HL-60 (cell line): ENCODE data around the gene FREM1.

Source experiments
- DNase-seq, 2 experiments: peaks; one replicate each; pipeline ENCODE4 v3.0.0-alpha.2; 2010 to 2020; ENCODE audit warnings: low read depth in 1 of 2, low spot score in 1 of 2
- H3K27ac ChIP-seq: fragments of 250-450 bp; sonication (Bioruptor Pico); replicated peaks from 2 replicates; pipeline ENCODE4 v1.5.1; 2020; ENCODE audit warnings: mild to moderate bottlenecking, moderate library complexity
- H3K27me3 ChIP-seq: fragments of 250-450 bp; sonication (Bioruptor Pico); 2 replicates; pipeline ENCODE4 v1.5.1; 2021; ENCODE audit warnings: mild to moderate bottlenecking, moderate library complexity; ENCODE audit not compliant: insufficient read depth, poor library complexity, severe bottlenecking
- H3K4me3 ChIP-seq: replicated peaks from 2 replicates; pipeline ENCODE4 v1.5.1; 2011; ENCODE audit warnings: mild to moderate bottlenecking, control low read depth, low read length; ENCODE audit not compliant: insufficient read depth
- CTCF ChIP-seq: IDR thresholded peaks from one replicate; pipeline ENCODE4 v1.5.1; 2011; ENCODE audit warnings: low read length, control low read depth, inconsistent platforms; ENCODE audit not compliant: insufficient read depth
- GABPA ChIP-seq: IDR thresholded peaks from 2 replicates; pipeline ENCODE4 v1.6.1; 2012; ENCODE audit warnings: low read depth
- POLR2AphosphoS5 ChIP-seq: IDR thresholded peaks from 2 replicates; pipeline ENCODE4 v1.6.1; 2012; ENCODE audit warnings: low read depth
- REST ChIP-seq: IDR thresholded peaks from 2 replicates; pipeline ENCODE4 v1.6.1; 2012; ENCODE audit warnings: low read depth; ENCODE audit not compliant: insufficient replicate concordance
- SPI1 ChIP-seq: IDR thresholded peaks from 2 replicates; pipeline ENCODE4 v1.6.1; 2012; ENCODE audit warnings: low read depth, mild to moderate bottlenecking, borderline replicate concordance

The FREM1 gene

GRCh38 chr9:14857449-14858305, 52.6 kb downstream of the FREM1 start:
- TF ChIP-seq POLR2AphosphoS5 (no peak), GABPA (no peak), REST (no peak), CTCF (no peak), SPI1 (no peak)
- Histone ChIP-seq H3K27me3 (no peaks in the 10 kb centered on the region), H3K4me3 (no peak overlapping the region), H3K27ac (no peak overlapping the region)
- no peak for DNase-seq

- Histone ChIP-seq H3K27me3 (no peaks in the 10 kb centered on the region), H3K27ac (no peak overlapping the region), H3K4me3 (no peak overlapping the region)
- DNase-seq: no peak
- no peak for TF ChIP-seq REST
- TF ChIP-seq GABPA: no peak
- no peak for TF ChIP-seq POLR2AphosphoS5
- no peak for TF ChIP-seq CTCF
- TF ChIP-seq SPI1: no peak
Measured at GRCh38 chr9:14849851-14850250, 60.4 kb downstream of the FREM1 start.

GRCh38 chr9:14849296-14849695, 60.9 kb downstream of the FREM1 start:
- no peak overlapping the region for H3K4me3 ChIP-seq
- TF ChIP-seq REST (no peak), GABPA (no peak), POLR2AphosphoS5 (no peak), SPI1 (no peak), CTCF (no peak)
- H3K27me3 ChIP-seq: no peaks in the 10 kb centered on the region
- H3K27ac ChIP-seq: no peak overlapping the region
- DNase-seq: no peak
